Omental fat pad (tissue), 4 donors: ENCODE results near the gene ZNF341. TPM values are rescaled to one million over a fixed set of nuclear protein-coding genes. Genes with fewer than 3 reads are reported as not detected.

Experiments
- ATAC-seq: fragments of 150-250 bp; one replicate; pipeline ENCODE4 v1.9.1; 2016; ENCODE audit warnings: mild to moderate bottlenecking, moderate library complexity; ENCODE audit not compliant: low FRiP score
- DNase-seq: peaks from one replicate; pipeline ENCODE4 v3.0.0-alpha.2; 2019; ENCODE audit warnings: low spot score
- CTCF ChIP-seq, 3 donors: fragments of 450-650 bp; IDR thresholded peaks; one replicate each; pipeline ENCODE4 v1.5.1; 2016 to 2017; ENCODE audit warnings: antibody characterized with exemption in 3 of 3, mild to moderate bottlenecking in 3 of 3, moderate library complexity in 2 of 3
- total RNA-seq, 4 donors: library from RNA; depleted of rRNA; stranded (reverse); fragments of >200 nt; gene quantifications; one replicate each; pipeline ENCODE4 v1.1.0, GENCODE V29; 2016

ZNF341 gene
- total RNA-seq, 4 donors from 2014 or later, result 1.6 to 2.3 (median 2.0) TPM

GRCh38 chr20:33769043-33769442 lies 37.2 kb downstream of the ZNF341 start:
- DNase-seq (no peak), ATAC-seq (no peak)
- no peak for TF ChIP-seq CTCF (IDR thresholded peaks at IDR 0.05)

- ATAC-seq, result no peak
- no peak for DNase-seq
- TF ChIP-seq CTCF (IDR thresholded peaks at IDR 0.05), result no peak
These were observed 38.2 kb downstream of the ZNF341 start for GRCh38 chr20:33770005-33770404.

GRCh38 chr20:33771938-33772337 lies 40.1 kb downstream of the ZNF341 start:
- DNase-seq (no peak), ATAC-seq (no peak)
- no peak for TF ChIP-seq CTCF (IDR thresholded peaks at IDR 0.05)

GRCh38 chr20:33772439-33772838 lies 40.6 kb downstream of the ZNF341 start:
- TF ChIP-seq CTCF (IDR thresholded peaks at IDR 0.05), result no peak
- no peak for ATAC-seq
- DNase-seq, result no peak

GRCh38 chr20:33773412-33774089 lies 41.8 kb downstream of the ZNF341 start:
- no peak for ATAC-seq
- DNase-seq, result no peak
- no peak for TF ChIP-seq CTCF (IDR thresholded peaks at IDR 0.05)

GRCh38 chr20:33777816-33778215 lies 46.0 kb downstream of the ZNF341 start:
- TF ChIP-seq CTCF (IDR thresholded peaks at IDR 0.05), result no peak
- DNase-seq (no peak), ATAC-seq (no peak)

- DNase-seq, result no peak
- no peak for ATAC-seq
- TF ChIP-seq CTCF (IDR thresholded peaks at IDR 0.05), result no peak
These were observed 49.3 kb downstream of the ZNF341 start for GRCh38 chr20:33781133-33781532.
